Tibial nerve (tissue), 4 donors: Measurements from ENCODE around the gene NUDT7.

Source experiments
- EP300 ChIP-seq, 2 donors: sonication (generic); formaldehyde crosslinking; IDR thresholded peaks; one replicate each; pipeline ENCODE4 v1.6.1; 2017; ENCODE audit warnings: antibody characterized with exemption in 2 of 2, mild to moderate bottlenecking in 1 of 2
- POLR2A ChIP-seq, 2 donors: fragments of 450-650 bp; IDR thresholded peaks; one replicate each; pipeline ENCODE4 v1.6.1; 2017; ENCODE audit warnings: antibody characterized with exemption in 2 of 2, mild to moderate bottlenecking in 2 of 2, moderate library complexity in 2 of 2
- TF ChIP-seq, protein P1 (sequence below), 5 experiments: fragments of 200-600 bp in 3 of 5; fragments of 450-650 bp in 2 of 5; sonication (generic) in 3 of 5; IDR thresholded peaks; one replicate each; pipeline ENCODE4 v1.5.1; 2016 to 2019; ENCODE audit warnings: antibody characterized with exemption in 5 of 5, mild to moderate bottlenecking in 3 of 5, moderate library complexity in 2 of 5

DNA sequence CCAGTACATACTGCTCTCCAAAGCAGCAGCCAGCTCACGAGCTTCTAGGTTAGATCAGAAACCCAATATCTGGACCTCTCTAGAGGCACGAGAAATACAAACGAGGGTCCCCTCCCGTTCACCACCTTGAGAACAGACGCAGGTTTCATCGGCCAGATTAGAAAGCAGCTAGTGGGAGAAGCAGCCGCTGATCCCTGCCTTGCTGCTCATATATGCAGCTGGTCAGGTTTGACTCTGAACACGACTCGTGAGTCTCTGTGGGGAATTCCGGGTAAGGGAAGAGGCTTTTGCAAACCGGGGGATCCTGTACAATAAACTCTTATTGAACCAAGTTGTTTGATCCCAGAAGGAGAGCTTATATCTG is 67.7 kb downstream of the NUDT7 start:
- TF ChIP-seq, protein P1, sequence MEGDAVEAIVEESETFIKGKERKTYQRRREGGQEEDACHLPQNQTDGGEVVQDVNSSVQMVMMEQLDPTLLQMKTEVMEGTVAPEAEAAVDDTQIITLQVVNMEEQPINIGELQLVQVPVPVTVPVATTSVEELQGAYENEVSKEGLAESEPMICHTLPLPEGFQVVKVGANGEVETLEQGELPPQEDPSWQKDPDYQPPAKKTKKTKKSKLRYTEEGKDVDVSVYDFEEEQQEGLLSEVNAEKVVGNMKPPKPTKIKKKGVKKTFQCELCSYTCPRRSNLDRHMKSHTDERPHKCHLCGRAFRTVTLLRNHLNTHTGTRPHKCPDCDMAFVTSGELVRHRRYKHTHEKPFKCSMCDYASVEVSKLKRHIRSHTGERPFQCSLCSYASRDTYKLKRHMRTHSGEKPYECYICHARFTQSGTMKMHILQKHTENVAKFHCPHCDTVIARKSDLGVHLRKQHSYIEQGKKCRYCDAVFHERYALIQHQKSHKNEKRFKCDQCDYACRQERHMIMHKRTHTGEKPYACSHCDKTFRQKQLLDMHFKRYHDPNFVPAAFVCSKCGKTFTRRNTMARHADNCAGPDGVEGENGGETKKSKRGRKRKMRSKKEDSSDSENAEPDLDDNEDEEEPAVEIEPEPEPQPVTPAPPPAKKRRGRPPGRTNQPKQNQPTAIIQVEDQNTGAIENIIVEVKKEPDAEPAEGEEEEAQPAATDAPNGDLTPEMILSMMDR (IDR thresholded peaks at IDR 0.05): no peak
- no peak for TF ChIP-seq POLR2A (IDR thresholded peaks at IDR 0.05)
- TF ChIP-seq EP300 (IDR thresholded peaks at IDR 0.05): no peak
